Trophoblast cell (in vitro differentiated cells and primary cell): Measurements from ENCODE around the gene PDLIM5.

Source experiments
- DNase-seq, 2 donors: peaks; one replicate each; pipeline ENCODE4 v3.0.0-alpha.2; 2016
- H2AFZ ChIP-seq: 2 replicates; pipeline ENCODE4 v1.6.1; 2013; ENCODE audit warnings: low read length, moderate library complexity, mild to moderate bottlenecking; ENCODE audit not compliant: insufficient read depth, poor library complexity
- H2AK5ac ChIP-seq: 2 replicates; pipeline ENCODE4 v1.6.1; 2013; ENCODE audit warnings: mild to moderate bottlenecking, low read length
- H2BK120ac ChIP-seq: 2 replicates; pipeline ENCODE4 v1.6.1; 2013; ENCODE audit warnings: low read length, mild to moderate bottlenecking, moderate library complexity; ENCODE audit not compliant: insufficient read depth, poor library complexity
- H2BK12ac ChIP-seq: 2 replicates; pipeline ENCODE4 v1.6.1; 2013; ENCODE audit warnings: mild to moderate bottlenecking, low read length, moderate library complexity
- H2BK5ac ChIP-seq: 2 replicates; pipeline ENCODE4 v1.6.1; 2013; ENCODE audit warnings: low read length, low read depth, moderate library complexity, mild to moderate bottlenecking; ENCODE audit not compliant: poor library complexity
- H3K14ac ChIP-seq: 2 replicates; pipeline ENCODE4 v1.6.1; 2013; ENCODE audit warnings: mild to moderate bottlenecking, low read length
- H3K18ac ChIP-seq: 2 replicates; pipeline ENCODE4 v1.6.1; 2013; ENCODE audit warnings: mild to moderate bottlenecking, low read length
- H3K23ac ChIP-seq: 2 replicates; pipeline ENCODE4 v1.6.1; 2013; ENCODE audit warnings: low read length
- H3K27ac ChIP-seq: 2 replicates; pipeline ENCODE4 v1.5.1; 2013; ENCODE audit warnings: low read depth, mild to moderate bottlenecking, inconsistent platforms, low read length, moderate library complexity
- H3K27me3 ChIP-seq: 2 replicates; pipeline ENCODE4 v1.6.1; 2013; ENCODE audit warnings: inconsistent platforms, mild to moderate bottlenecking, low read length, moderate library complexity; ENCODE audit not compliant: insufficient read depth
- H3K36me3 ChIP-seq, 2 experiments: 1 replicate in 1 of 2; 2 replicates in 1 of 2; pipeline ENCODE4 v1.6.1; 2013; ENCODE audit warnings: low read length in 2 of 2, mild to moderate bottlenecking in 2 of 2, moderate library complexity in 1 of 2; ENCODE audit not compliant: insufficient read depth in 2 of 2, control insufficient read depth in 1 of 2
- H3K4ac ChIP-seq: 2 replicates; pipeline ENCODE4 v1.6.1; 2013; ENCODE audit warnings: low read depth, mild to moderate bottlenecking, low read length, moderate library complexity
- H3K4me1 ChIP-seq, 2 experiments: 1 replicate in 1 of 2; 2 replicates in 1 of 2; pipeline ENCODE4 v1.6.1; 2013; ENCODE audit warnings: low read length in 2 of 2, mild to moderate bottlenecking in 2 of 2, moderate library complexity in 1 of 2; ENCODE audit not compliant: insufficient read depth in 2 of 2, control insufficient read depth in 1 of 2
- H3K4me2 ChIP-seq: 2 replicates; pipeline ENCODE4 v1.6.1; 2013; ENCODE audit warnings: inconsistent platforms, mild to moderate bottlenecking, low read length, moderate library complexity
- H3K4me3 ChIP-seq: 2 replicates; pipeline ENCODE4 v1.5.1; 2013; ENCODE audit warnings: mild to moderate bottlenecking, low read depth, low read length, inconsistent platforms
- H3K79me1 ChIP-seq: one replicate; pipeline ENCODE4 v1.6.1; 2013; ENCODE audit warnings: low read length
- H3K79me2 ChIP-seq: 2 replicates; pipeline ENCODE4 v1.6.1; 2013; ENCODE audit warnings: low read length, mild to moderate bottlenecking; ENCODE audit not compliant: control insufficient read depth, insufficient read depth, poor library complexity
- H3K9ac ChIP-seq: 2 replicates; pipeline ENCODE4 v1.6.1; 2013; ENCODE audit warnings: mild to moderate bottlenecking, low read length
- H3K9me3 ChIP-seq: 2 replicates; pipeline ENCODE4 v1.6.1; 2013; ENCODE audit warnings: low read depth, mild to moderate bottlenecking, control low read depth, inconsistent platforms, low read length; ENCODE audit not compliant: insufficient read depth
- H4K12ac ChIP-seq: 2 replicates; pipeline ENCODE4 v1.6.1; 2013; ENCODE audit warnings: low read depth, mild to moderate bottlenecking, low read length, moderate library complexity
- H4K8ac ChIP-seq: 2 replicates; pipeline ENCODE4 v1.6.1; 2013; ENCODE audit warnings: low read depth, mild to moderate bottlenecking, low read length, moderate library complexity
- H4K91ac ChIP-seq: one replicate; pipeline ENCODE4 v1.6.1; 2013; ENCODE audit warnings: low read depth, mild to moderate bottlenecking, low read length, moderate library complexity
- WGBS: extraction: QIAGEN DNeasy Blood & Tissue Kit; methylation state at CpG from one replicate; pipeline ENCODE4 v1.1.7; 2013; ENCODE audit warnings: missing lambda C conversion rate; ENCODE audit not compliant: insufficient read length, insufficient coverage; ENCODE audit errors: extremely low coverage; 5-methylcytosine and 5-hydroxymethylcytosine counted together

Gene PDLIM5

DNA sequence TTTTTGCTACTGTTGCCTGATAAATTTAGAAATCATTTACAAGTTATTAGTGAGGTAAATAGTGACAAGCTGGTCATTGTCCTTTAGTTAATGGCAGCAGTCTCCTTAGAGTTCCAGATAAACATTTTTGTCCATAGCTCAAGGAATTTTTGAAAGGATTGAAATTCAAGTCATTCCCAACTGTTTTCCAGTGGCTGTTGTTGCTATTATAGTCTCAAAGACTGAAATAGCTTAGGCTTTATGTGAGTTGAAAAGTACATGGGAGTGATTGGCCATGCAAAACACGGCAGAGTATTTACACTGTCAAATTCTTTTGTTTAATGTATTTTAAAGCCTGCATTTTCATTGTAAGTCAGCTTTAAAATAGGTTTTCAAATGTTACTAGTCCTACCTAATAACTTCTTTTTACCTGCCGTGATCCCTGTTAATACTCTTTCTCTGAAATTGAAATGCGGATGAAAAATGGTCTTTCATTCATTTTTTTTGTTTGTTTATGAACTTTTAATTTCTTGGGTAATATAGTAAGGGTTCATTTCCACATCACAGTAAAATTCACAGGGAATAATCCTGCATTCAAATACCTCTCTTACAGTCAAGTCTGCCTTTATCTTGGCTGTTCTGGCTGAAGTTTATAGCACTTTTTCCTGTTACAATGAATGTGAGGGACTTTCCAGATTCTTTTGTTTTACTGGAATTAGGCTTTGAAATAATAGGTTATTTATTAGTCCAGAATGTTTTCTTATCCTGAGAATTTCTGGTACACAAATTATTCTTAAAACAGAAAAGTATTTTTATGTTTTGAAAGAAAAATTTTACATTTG lies 85.1 kb downstream of the PDLIM5 start:
- peaks cover 2% of the 10 kb centered on the region for H3K79me2 ChIP-seq
- H3K9ac ChIP-seq = no peak overlapping the region
- WGBS = no CpG with 5 or more reads among the region's 3 CpGs
- no peak overlapping the region for H3K4ac ChIP-seq
- H3K23ac ChIP-seq = no peak overlapping the region
- H2AFZ ChIP-seq = no peak overlapping the region
- H3K4me1 ChIP-seq = peaks cover 8 to 18% of the 10 kb centered on the region in 2 experiments
- no peak overlapping the region for H4K91ac ChIP-seq
- peaks cover 0 to 2% of the 10 kb centered on the region in 2 experiments for H3K36me3 ChIP-seq
- no peaks in the 10 kb centered on the region for H3K27me3 ChIP-seq
- no peak overlapping the region for H3K4me3 ChIP-seq
- no peak overlapping the region for H3K4me2 ChIP-seq
- no peak overlapping the region for H2BK5ac ChIP-seq
- H3K9me3 ChIP-seq = no peaks in the 10 kb centered on the region
- H4K8ac ChIP-seq = no peak overlapping the region
- no peak overlapping the region for H2BK12ac ChIP-seq
- H2BK120ac ChIP-seq = no peak overlapping the region
- DNase-seq = peak in 1 of 2 donors; percentile 62
- no peak overlapping the region for H3K27ac ChIP-seq
- no peak overlapping the region for H3K14ac ChIP-seq
- no peak overlapping the region for H4K12ac ChIP-seq
- H2AK5ac ChIP-seq = no peak overlapping the region
- H3K79me1 ChIP-seq = peaks cover 3% of the 10 kb centered on the region
- H3K18ac ChIP-seq = no peak overlapping the region

DNA sequence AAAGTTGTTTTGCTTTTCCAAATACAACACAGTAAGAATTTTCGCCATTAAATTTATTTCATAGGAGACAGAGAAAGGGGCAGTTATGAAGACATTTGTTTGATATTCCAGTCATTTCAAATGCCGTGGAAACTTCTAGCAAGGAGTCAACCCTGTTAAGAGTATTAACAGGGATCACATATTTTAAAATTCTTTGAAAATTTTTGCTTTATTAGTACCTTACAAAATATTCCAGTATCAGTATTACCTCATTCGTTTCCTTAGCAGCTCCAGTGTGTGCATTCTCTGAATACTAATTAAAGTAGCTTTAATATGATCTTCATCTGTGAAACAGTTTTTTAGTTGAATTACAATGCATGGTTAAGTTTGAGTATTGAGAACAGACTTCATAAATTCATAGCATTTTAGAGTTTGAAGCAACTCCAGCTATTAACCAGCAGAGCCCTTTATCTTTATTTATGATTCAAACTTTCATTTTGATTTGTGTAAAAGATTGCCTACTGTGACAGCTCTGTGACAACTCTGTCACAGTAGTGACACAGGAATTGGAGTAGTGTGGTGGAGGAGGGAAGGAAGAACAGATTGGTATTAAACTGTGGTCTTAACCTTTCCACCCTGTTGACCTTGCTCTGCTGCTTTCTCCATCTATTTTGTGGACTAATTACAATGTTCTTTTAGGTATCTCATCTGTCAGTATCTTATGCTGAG lies 86.3 kb downstream of the PDLIM5 start:
- Histone ChIP-seq H3K27me3 (no peaks in the 10 kb centered on the region), H3K4me1 (peaks cover 8 to 18% of the 10 kb centered on the region in 2 experiments), H2BK12ac (no peak overlapping the region), H4K12ac (no peak overlapping the region), H3K9ac (no peak overlapping the region), H3K27ac (no peak overlapping the region), H3K79me2 (peaks cover 2% of the 10 kb centered on the region), H4K91ac (no peak overlapping the region), H4K8ac (no peak overlapping the region), H3K4ac (no peak overlapping the region), H2BK120ac (no peak overlapping the region), H3K4me2 (no peak overlapping the region), H3K79me1 (peaks cover 3% of the 10 kb centered on the region), H3K36me3 (no peaks in the 10 kb centered on the region), H3K14ac (no peak overlapping the region), H2AFZ (no peak overlapping the region), H2AK5ac (no peak overlapping the region), H2BK5ac (no peak overlapping the region), H3K23ac (peak overlapping the region; percentile 92), H3K18ac (no peak overlapping the region), H3K4me3 (no peak overlapping the region), H3K9me3 (no peaks in the 10 kb centered on the region)
- peak in 1 of 2 donors; percentile 78 for DNase-seq
- no CpG with 5 or more reads among the region's 3 CpGs for WGBS

DNA sequence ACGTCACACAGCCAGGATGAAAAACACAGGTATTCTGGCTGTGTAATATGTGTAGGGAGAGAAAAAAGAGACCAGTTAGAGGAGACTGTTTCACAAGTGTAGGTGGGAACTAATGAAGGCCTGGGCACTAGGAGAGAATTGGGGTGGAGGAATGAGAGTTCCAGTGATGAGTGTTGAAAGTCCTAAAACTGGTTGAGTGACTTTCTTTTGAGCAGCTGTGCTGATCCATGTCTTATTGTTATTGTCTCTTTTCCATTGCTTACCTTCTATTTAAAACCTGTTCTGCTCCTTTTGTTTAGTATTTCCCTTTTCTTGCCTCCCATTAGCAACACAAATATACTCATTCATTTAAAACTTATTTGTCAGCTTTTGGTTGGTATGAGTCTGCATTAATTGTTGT lies 88.7 kb downstream of the PDLIM5 start:
- H3K4me1 ChIP-seq = peaks cover 4 to 16% of the 10 kb centered on the region in 2 experiments
- H2BK12ac ChIP-seq = no peak overlapping the region
- H2BK120ac ChIP-seq = no peak overlapping the region
- H2AK5ac ChIP-seq = no peak overlapping the region
- H3K79me2 ChIP-seq = peaks cover 2% of the 10 kb centered on the region
- H3K9me3 ChIP-seq = no peaks in the 10 kb centered on the region
- H3K4me2 ChIP-seq = peak overlapping the region; percentile 22
- H2BK5ac ChIP-seq = no peak overlapping the region
- H3K79me1 ChIP-seq = peaks cover 3% of the 10 kb centered on the region
- no peak overlapping the region for H4K8ac ChIP-seq
- no CpG with 5 or more reads among the region's 1 CpG for WGBS
- no peak overlapping the region for H2AFZ ChIP-seq
- no peak overlapping the region for H4K12ac ChIP-seq
- no peak overlapping the region for H3K23ac ChIP-seq
- no peak overlapping the region for H3K4me3 ChIP-seq
- no peak overlapping the region for H3K9ac ChIP-seq
- H3K27ac ChIP-seq = peak overlapping the region; percentile 33
- peak; percentile 83 to 97 for DNase-seq
- H3K18ac ChIP-seq = no peak overlapping the region
- H3K36me3 ChIP-seq = no peaks in the 10 kb centered on the region
- no peak overlapping the region for H3K4ac ChIP-seq
- no peaks in the 10 kb centered on the region for H3K27me3 ChIP-seq
- no peak overlapping the region for H4K91ac ChIP-seq
- H3K14ac ChIP-seq = no peak overlapping the region

DNA sequence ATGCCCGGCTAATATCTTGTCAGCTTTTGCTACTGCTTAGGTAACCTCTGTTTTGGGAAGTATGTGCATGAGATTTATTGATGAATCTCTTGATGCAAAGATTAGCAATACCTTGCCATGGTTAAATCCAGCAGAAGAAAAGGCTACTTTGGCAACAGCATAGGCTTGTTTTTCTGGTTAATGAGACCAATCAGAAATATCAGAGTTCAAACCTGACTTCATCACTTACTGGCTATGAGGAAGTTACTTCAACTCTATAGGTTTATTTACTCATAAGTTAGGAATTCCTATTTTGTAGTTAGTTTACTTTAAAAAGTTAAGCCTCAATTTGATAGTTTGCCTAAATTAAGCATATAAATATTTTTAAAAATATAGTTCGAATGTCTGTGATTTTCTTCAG lies 93.1 kb downstream of the PDLIM5 start:
- no CpG with 5 or more reads among the region's 2 CpGs for WGBS
- no peaks in the 10 kb centered on the region for H3K36me3 ChIP-seq

More for the DNA sequence above, 93.1 kb downstream of the PDLIM5 start:
- H3K18ac ChIP-seq = no peak overlapping the region
- H3K9ac ChIP-seq = no peak overlapping the region
- H3K79me2 ChIP-seq = no peaks in the 10 kb centered on the region
- H3K4me1 ChIP-seq = peaks cover 0 to 14% of the 10 kb centered on the region in 2 experiments
- H4K91ac ChIP-seq = no peak overlapping the region
- H3K4me2 ChIP-seq = no peak overlapping the region
- H3K4me3 ChIP-seq = no peak overlapping the region
- H3K9me3 ChIP-seq = no peaks in the 10 kb centered on the region
- no peak overlapping the region for H3K14ac ChIP-seq
- no peak overlapping the region for H2BK12ac ChIP-seq
- H3K27me3 ChIP-seq = no peaks in the 10 kb centered on the region
- no peak overlapping the region for H3K23ac ChIP-seq
- H3K27ac ChIP-seq = no peak overlapping the region
- no peak overlapping the region for H2AK5ac ChIP-seq
- H3K4ac ChIP-seq = no peak overlapping the region
- H2BK120ac ChIP-seq = no peak overlapping the region
- H4K12ac ChIP-seq = no peak overlapping the region
- no peak overlapping the region for H2AFZ ChIP-seq
- no peak overlapping the region for H2BK5ac ChIP-seq
- H4K8ac ChIP-seq = no peak overlapping the region
- DNase-seq = peak; percentile 50 to 89
- H3K79me1 ChIP-seq = peaks cover 2% of the 10 kb centered on the region
